K562 (cell line): ENCODE results near the gene NSF. TPM values are rescaled to one million over a fixed set of nuclear protein-coding genes. Genes with fewer than 3 reads are reported as not detected.

Source experiments
- BHLHE40 ChIP-seq: IDR thresholded peaks from 2 replicates; pipeline ENCODE4 v1.6.1; 2011; ENCODE audit warnings: low read length, improper control_type of control experiment
- BRF2 ChIP-seq: IDR thresholded peaks from 3 replicates; pipeline ENCODE4 v1.6.1; 2011; ENCODE audit warnings: borderline replicate concordance, mild to moderate bottlenecking; ENCODE audit not compliant: insufficient read length, insufficient read depth
- C11orf30 ChIP-seq: fragments of 450-650 bp; IDR thresholded peaks from 2 replicates; pipeline ENCODE4 v1.6.1; 2016; ENCODE audit warnings: low read depth, mild to moderate bottlenecking
- CBX2 ChIP-seq: fragments of 200-600 bp; sonication (generic); IDR thresholded peaks from one replicate; pipeline ENCODE4 v1.6.1; 2012; ENCODE audit warnings: mild to moderate bottlenecking, low read length, inconsistent platforms; ENCODE audit not compliant: insufficient read depth, poor library complexity, severe bottlenecking
- FUS ChIP-seq: fragments of 200-400 bp; formaldehyde crosslinking; optimal IDR thresholded peaks from 2 replicates; pipeline ENCODE3; 2017; ENCODE audit warnings: low read depth, low read length
- KLF16 ChIP-seq: IDR thresholded peaks from 2 replicates; pipeline ENCODE4 v1.6.1; 2016; ENCODE audit warnings: antibody characterized with exemption
- MEF2A ChIP-seq: IDR thresholded peaks from 2 replicates; pipeline ENCODE4 v1.6.1; 2011; ENCODE audit warnings: low read depth, mild to moderate bottlenecking, low read length, moderate library complexity; ENCODE audit not compliant: control insufficient read depth
- PHF20 ChIP-seq: fragments of 450-650 bp; IDR thresholded peaks from 2 replicates; pipeline ENCODE4 v1.6.1; 2018; ENCODE audit not compliant: partially characterized antibody
- POLR2A ChIP-seq: fragments of 450-650 bp; conservative IDR thresholded peaks from 2 replicates; pipeline ENCODE4 v1.6.1; 2016
- POLR2H ChIP-seq: IDR thresholded peaks from 2 replicates; pipeline ENCODE4 v1.6.1; 2016; ENCODE audit warnings: missing genetic modification characterization, low read depth, mild to moderate bottlenecking, control low read depth, missing compliant biosample characterization, moderate library complexity
- RBM22 ChIP-seq: fragments of 200-400 bp; formaldehyde crosslinking; IDR thresholded peaks from 2 replicates; pipeline ENCODE4 v1.6.1; 2018; ENCODE audit warnings: low read length, low read depth; ENCODE audit not compliant: poor library complexity, severe bottlenecking
- SOX6 ChIP-seq: fragments of 450-650 bp; IDR thresholded peaks from 2 replicates; pipeline ENCODE4 v1.6.1; 2014; ENCODE audit warnings: mild to moderate bottlenecking
- SRF ChIP-seq, 2 experiments: fragments of 250-450, 450-650 bp in 1 of 2; sonication (Bioruptor Pico) in 1 of 2; sonication (generic) in 1 of 2; formaldehyde crosslinking; IDR thresholded peaks; 2 replicates each; pipeline versions ENCODE4 v1.5.0 to v1.5.1; 2020 to 2022; ENCODE audit warnings: mild to moderate bottlenecking in 1 of 2, missing genetic modification reagents in 1 of 2
- ZBTB40 ChIP-seq, 2 experiments: fragments of 450-650 bp in 1 of 2; sonication (generic) in 1 of 2; formaldehyde crosslinking in 1 of 2; IDR thresholded peaks; 2 replicates each; pipeline versions ENCODE4 v1.7.1 to v1.9.0; 2016 to 2022; ENCODE audit warnings: inconsistent platforms in 1 of 2, mild to moderate bottlenecking in 1 of 2, missing genetic modification reagents in 1 of 2
- ZNF41 ChIP-seq: fragments of 250-450 bp; sonication (Bioruptor Pico); conservative IDR thresholded peaks from 2 replicates; pipeline ENCODE4 v1.4.0; 2020; ENCODE audit warnings: mild to moderate bottlenecking
- ZNF507 ChIP-seq: conservative IDR thresholded peaks from 2 replicates; pipeline ENCODE4 v1.6.1; 2017; ENCODE audit warnings: missing genetic modification characterization, missing compliant biosample characterization
- polyA plus RNA-seq, 8 experiments: library from polyadenylated mRNA; depleted of rRNA in 4 of 8; stranded (reverse) in 5 of 8; unstranded in 3 of 8; fragments of >200 nt; fragmentation: Nextera tagmentation in 2 of 8; fragmentation: Illumina TruSeq in 1 of 8; extraction: Ambion mirVana in 2 of 8; extraction: Trizol in 1 of 8; gene quantifications; 2 replicates each; pipeline versions ENCODE4 v1.2.1 to v1.2.3, GENCODE V29; 2011 to 2014; ENCODE audit warnings: inconsistent platforms in 1 of 8, missing spikeins in 1 of 8
- total RNA-seq, 7 experiments: library from RNA; depleted of rRNA in 6 of 7; stranded (reverse); fragments of >200 nt in 6 of 7; fragmentation: Illumina TruSeq in 2 of 7; extraction: Trizol in 2 of 7; gene quantifications; 2 replicates each; pipeline versions ENCODE4 v1.2.1 to v1.2.3, GENCODE V29; 2011 to 2021; ENCODE audit warnings: low replicate concordance in 1 of 7

NSF gene
- total and polyA plus RNA-seq, 9 of the 15 experiments (the other 6 are each of a cell fraction or from before 2014, with no cell fraction given), result 16.7 to 39.8 (median 36.7) TPM

- TF ChIP-seq SOX6 (no peak), SRF (CRISPR knock-in tag; IDR thresholded peaks at IDR 0.05) (no peak; a peak in 1 of 4 replicates), ZNF507 (tag) (no peak), ZBTB40 (IDR thresholded peaks at IDR 0.05) (peak; percentile 69; the same call in 1 of the 2 replicates), ZBTB40 (CRISPR knock-in tag; IDR thresholded peaks at IDR 0.05) (no peak), MEF2A (no peak), POLR2H (tag) (no peak), POLR2A (no peak), KLF16 (peak; percentile 53; the same call in 1 of the 2 replicates), FUS (no peak), PHF20 (peak; percentile 32), CBX2 (no peak), RBM22 (no peak), ZNF41 (CRISPR knock-in tag) (no peak), BRF2 (no peak), BHLHE40 (no peak), C11orf30 (no peak)
Measured at GRCh38 chr17:46782250-46782953, 191.9 kb downstream of the NSF start (continued).
